Left lung (tissue), 10 donors: ENCODE results near the gene SWT1. TPM values are rescaled to one million over a fixed set of nuclear protein-coding genes. Genes with fewer than 3 reads are reported as not detected.

ENCODE experiments used
- ATAC-seq: fragments of 200-7000 bp; cut with Tn5 transposase; one replicate; pipeline ENCODE4 v1.9.1; 2020; ENCODE audit warnings: moderate library complexity
- DNase-seq, 4 donors: peaks; one replicate each; pipeline ENCODE4 v3.0.0-alpha.2; 2013 to 2020
- H3K27ac ChIP-seq, 2 donors: fragments of 200-600 bp; sonication (generic) in 1 of 2; one replicate each; pipeline versions ENCODE4 v1.5.0 to v1.8.0; 2020 to 2021
- H3K27me3 ChIP-seq, 2 donors: fragments of 200-600 bp; sonication (generic) in 1 of 2; one replicate each; pipeline versions ENCODE4 v1.5.0 to v1.8.0; 2020 to 2021
- H3K36me3 ChIP-seq, 2 donors: fragments of 200-600 bp; sonication (generic) in 1 of 2; one replicate each; pipeline versions ENCODE4 v1.5.0 to v1.8.0; 2020 to 2021
- H3K4me1 ChIP-seq, 2 donors: fragments of 200-600 bp; one replicate each; pipeline ENCODE4 v1.8.0; 2021
- H3K4me3 ChIP-seq, 2 donors: fragments of 200-600 bp; sonication (generic) in 1 of 2; one replicate each; pipeline versions ENCODE4 v1.5.0 to v1.8.0; 2020 to 2021; ENCODE audit warnings: mild to moderate bottlenecking in 1 of 2
- H3K9me3 ChIP-seq, 2 donors: fragments of 200-600 bp; sonication (generic) in 1 of 2; one replicate each; pipeline versions ENCODE4 v1.5.0 to v1.8.0; 2020 to 2021
- intact Hi-C, 2 donors: fragments of 100-400 bp; cut with DNase I; formaldehyde crosslinking; loops; one replicate each; pipeline versions ENCODE4 v1.11.2 to v1.14.2; 2022
- polyA plus RNA-seq, 6 donors: library from polyadenylated mRNA; unstranded; fragments of 120-200 nt; gene quantifications; one replicate each; pipeline ENCODE4 v1.2.1, GENCODE V29; 2013; ENCODE audit not compliant: insufficient read length in 6 of 6
- total RNA-seq, 2 donors: library from RNA; stranded (reverse); fragmentation: NEBNext Ultra II Directional; extraction: Animal tissue kit (Norgen Biotek cat#: 25700); gene quantifications; one replicate each; pipeline ENCODE4 v1.2.1, GENCODE V29; 2021
- TF ChIP-seq, protein P1 (sequence below), 2 donors: fragments of 200-600 bp; sonication (generic) in 1 of 2; IDR thresholded peaks; one replicate each; pipeline versions ENCODE4 v1.5.0 to v1.8.0; 2021; ENCODE audit warnings: antibody characterized with exemption in 2 of 2
- donor health status: DM: no; HTN: yes; CAD: no.
- donor health status: DM: no; HTN: no; CAD: no.

The SWT1 gene
- total and polyA plus RNA-seq, 8 donors, result 6.5 to 11.4 (median 9.5) TPM

DNA sequence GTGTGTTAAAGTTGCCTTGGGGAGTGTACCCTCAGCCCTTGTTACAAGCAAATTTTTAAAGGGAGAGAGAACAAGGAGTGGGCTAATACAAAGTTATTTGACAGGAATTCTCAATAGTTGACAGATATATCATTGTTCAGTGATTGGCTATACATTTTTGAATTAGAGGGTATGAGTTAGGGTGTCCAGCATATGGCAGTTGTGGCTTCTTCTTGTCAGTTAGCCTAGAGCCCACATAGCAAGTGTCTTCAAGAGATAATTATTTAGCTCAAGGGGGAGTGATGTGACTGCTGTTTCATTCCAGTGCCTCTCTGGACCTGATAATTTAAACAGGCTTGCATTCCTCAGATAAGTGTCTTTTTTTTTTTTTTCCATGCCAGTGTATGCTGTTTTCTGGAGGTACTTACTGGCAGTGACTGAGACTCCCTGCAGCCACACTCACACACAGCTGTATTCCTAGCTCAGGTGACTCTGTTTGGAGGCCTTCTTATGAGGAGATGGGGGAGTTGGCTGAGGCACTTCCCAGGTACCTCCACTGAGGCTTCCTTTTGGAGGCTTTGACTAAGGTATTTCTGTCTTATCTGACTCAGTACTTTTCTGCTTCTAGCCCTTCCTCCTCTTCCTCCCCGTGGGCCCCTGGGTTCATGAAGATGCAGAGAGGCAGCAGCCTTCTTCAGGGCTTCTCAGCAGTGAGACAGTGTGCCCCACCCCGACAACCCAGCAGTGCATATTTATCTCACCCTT lies 127.7 kb downstream of the SWT1 start:
- Histone ChIP-seq H3K36me3 (peaks cover 0 to 9% of the 10 kb centered on the region in 2 donors), H3K9me3 (no peaks in the 10 kb centered on the region), H3K27me3 (no peaks in the 10 kb centered on the region), H3K4me1 (no peaks in the 10 kb centered on the region), H3K4me3 (no peak overlapping the region), H3K27ac (no peak overlapping the region)
- TF ChIP-seq, protein P1, sequence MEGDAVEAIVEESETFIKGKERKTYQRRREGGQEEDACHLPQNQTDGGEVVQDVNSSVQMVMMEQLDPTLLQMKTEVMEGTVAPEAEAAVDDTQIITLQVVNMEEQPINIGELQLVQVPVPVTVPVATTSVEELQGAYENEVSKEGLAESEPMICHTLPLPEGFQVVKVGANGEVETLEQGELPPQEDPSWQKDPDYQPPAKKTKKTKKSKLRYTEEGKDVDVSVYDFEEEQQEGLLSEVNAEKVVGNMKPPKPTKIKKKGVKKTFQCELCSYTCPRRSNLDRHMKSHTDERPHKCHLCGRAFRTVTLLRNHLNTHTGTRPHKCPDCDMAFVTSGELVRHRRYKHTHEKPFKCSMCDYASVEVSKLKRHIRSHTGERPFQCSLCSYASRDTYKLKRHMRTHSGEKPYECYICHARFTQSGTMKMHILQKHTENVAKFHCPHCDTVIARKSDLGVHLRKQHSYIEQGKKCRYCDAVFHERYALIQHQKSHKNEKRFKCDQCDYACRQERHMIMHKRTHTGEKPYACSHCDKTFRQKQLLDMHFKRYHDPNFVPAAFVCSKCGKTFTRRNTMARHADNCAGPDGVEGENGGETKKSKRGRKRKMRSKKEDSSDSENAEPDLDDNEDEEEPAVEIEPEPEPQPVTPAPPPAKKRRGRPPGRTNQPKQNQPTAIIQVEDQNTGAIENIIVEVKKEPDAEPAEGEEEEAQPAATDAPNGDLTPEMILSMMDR (IDR thresholded peaks at IDR 0.05), result no peak
- ATAC-seq (peak; percentile 30), DNase-seq (no peak)
- intact Hi-C loops, result no loop called here

DNA sequence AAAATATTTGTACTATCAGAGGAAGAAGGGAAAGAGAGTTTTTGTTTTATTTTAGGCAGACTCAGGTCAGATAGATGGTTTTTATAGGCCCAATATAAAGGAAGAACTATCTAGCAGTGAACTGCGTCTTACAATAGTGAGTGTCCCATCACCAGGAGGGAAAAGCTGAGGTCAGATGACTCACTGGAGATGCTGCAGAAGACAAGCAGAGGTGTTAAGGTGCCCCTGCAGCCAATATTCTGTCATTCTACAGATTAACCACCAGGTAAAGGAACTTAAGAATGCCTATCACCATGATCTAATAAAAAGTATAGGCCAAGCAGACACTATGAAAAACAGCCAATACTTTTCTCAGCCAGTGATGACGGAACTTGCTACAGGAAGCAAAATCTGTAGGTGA lies 130.5 kb downstream of the SWT1 start:
- H3K36me3 ChIP-seq, result no peaks in the 10 kb centered on the region
- no peak for DNase-seq
- H3K27me3 ChIP-seq, result no peaks in the 10 kb centered on the region
- TF ChIP-seq, protein P1 (IDR thresholded peaks at IDR 0.05), result no peak
- no peak overlapping the region for H3K4me3 ChIP-seq
- peaks cover 0 to 6% of the 10 kb centered on the region in 2 donors for H3K4me1 ChIP-seq
- intact Hi-C loops, result no loop called here
- no peak for ATAC-seq
- H3K9me3 ChIP-seq, result no peaks in the 10 kb centered on the region
- H3K27ac ChIP-seq, result no peak overlapping the region

DNA sequence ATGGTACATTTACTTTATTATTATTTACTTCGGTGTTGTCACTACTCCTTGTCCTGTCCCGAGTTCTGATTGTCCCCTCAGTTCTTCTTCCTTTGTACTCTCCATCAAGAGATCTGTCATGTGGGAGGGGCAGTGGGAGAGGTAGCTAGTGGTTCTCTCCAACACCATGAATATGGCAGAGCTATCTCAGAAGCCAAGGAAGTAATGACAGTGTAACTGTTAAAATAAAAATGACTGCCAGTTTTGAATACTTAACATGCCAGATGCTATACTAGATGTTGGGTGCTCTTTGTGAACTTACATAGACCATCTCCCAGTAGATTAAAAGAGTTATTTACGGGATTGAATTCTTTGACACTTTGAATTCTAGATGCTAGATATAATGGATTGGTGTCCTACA lies 131.5 kb downstream of the SWT1 start:
- H3K4me1 ChIP-seq, result peaks cover 0 to 11% of the 10 kb centered on the region in 2 donors
- DNase-seq (no peak), ATAC-seq (no peak)
- peaks cover 0 to under 1% of the 10 kb centered on the region in 2 donors for H3K36me3 ChIP-seq
- no peak overlapping the region for H3K4me3 ChIP-seq
- intact Hi-C loops, result no loop called here
- no peaks in the 10 kb centered on the region for H3K27me3 ChIP-seq
- no peak overlapping the region for H3K27ac ChIP-seq
- H3K9me3 ChIP-seq, result no peaks in the 10 kb centered on the region
- TF ChIP-seq, protein P1 (IDR thresholded peaks at IDR 0.05), result no peak

DNA sequence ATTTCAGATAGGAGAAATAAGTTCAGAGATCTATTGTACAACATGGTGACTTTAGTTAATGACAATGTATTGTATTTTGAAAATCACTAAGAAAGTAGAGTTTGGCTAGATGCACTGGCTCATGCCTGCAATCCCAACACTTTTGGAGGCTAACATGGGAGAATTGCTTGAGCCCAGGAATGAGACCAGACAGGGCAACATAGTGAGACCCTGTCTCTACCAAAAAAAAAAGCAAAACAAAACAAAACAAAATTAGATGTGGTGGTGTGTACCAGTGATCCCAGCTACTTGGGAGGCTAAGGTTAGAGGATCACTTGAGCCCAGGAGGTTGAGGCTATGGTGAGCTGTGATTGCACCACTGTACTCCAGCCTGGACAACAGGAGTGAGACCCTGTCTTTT lies 132.9 kb downstream of the SWT1 start:
- Histone ChIP-seq H3K4me1 (peaks cover 0 to 11% of the 10 kb centered on the region in 2 donors), H3K27me3 (no peaks in the 10 kb centered on the region), H3K9me3 (no peaks in the 10 kb centered on the region), H3K36me3 (peaks cover 0 to 14% of the 10 kb centered on the region in 2 donors), H3K4me3 (no peak overlapping the region), H3K27ac (no peak overlapping the region)
- intact Hi-C loops, result no loop called here
- TF ChIP-seq, protein P1 (IDR thresholded peaks at IDR 0.05), result no peak
- DNase-seq, result no peak
- ATAC-seq, result no peak

DNA sequence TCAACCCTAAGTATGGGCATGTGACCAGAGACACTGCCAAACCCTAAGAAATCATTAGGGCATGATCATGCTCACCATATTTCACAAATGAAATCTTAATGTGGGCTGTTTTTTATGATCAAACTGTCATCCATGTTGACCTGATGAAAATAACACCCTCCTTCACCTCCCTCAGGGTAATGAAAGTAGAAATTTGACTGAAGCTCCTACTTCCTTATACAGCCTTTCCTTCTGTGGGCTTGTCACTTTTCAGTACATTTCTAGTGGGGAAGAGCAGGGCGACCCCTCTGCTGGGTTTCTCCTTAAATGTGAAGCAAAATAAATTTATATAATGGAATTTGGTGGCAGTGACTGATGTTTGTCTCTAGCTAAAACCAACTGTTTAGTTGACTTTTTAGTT lies 134.2 kb downstream of the SWT1 start:
- intact Hi-C loops, result no loop called here
- no peak for ATAC-seq

More for the DNA sequence above, 134.2 kb downstream of the SWT1 start:
- no peak overlapping the region for H3K4me3 ChIP-seq
- no peaks in the 10 kb centered on the region for H3K9me3 ChIP-seq
- peaks cover 0 to 11% of the 10 kb centered on the region in 2 donors for H3K4me1 ChIP-seq
- DNase-seq, result no peak
- TF ChIP-seq, protein P1 (IDR thresholded peaks at IDR 0.05), result no peak
- H3K27ac ChIP-seq, result no peak overlapping the region
- no peaks in the 10 kb centered on the region for H3K27me3 ChIP-seq
- peaks cover 0 to 27% of the 10 kb centered on the region in 2 donors for H3K36me3 ChIP-seq
